GM12872 (cell line): ENCODE data around the gene LRRC1.

Experiments
- CTCF ChIP-seq: IDR thresholded peaks from 3 replicates; pipeline ENCODE4 v1.5.1; 2011; ENCODE audit warnings: low read depth, mild to moderate bottlenecking, low read length, moderate library complexity; ENCODE audit not compliant: insufficient read depth

Gene LRRC1

DNA sequence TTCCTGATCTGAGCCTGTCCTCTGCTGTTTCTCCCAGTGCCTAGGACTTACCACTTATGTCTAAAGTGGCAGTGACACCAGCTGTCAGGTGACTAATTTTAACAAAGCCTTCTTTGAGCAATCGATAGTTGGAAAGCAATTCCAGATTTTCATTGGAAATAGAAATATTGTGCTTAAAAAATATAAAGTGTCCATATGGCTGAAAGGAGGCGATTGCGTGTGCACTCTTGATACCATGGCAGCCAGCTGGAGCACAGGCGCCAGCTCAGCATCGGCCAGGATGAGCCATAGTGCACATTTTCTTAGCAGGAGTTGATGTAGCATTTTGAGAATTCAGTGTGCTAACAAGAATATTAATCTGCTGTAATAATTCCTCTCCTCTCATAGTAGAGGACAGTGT, 70.0 kb downstream of the LRRC1 start:
- TF ChIP-seq CTCF: no peak

- TF ChIP-seq CTCF: no peak
These were observed 71.4 kb downstream of the LRRC1 start for GRCh38 chr6:53866226-53866625.

DNA sequence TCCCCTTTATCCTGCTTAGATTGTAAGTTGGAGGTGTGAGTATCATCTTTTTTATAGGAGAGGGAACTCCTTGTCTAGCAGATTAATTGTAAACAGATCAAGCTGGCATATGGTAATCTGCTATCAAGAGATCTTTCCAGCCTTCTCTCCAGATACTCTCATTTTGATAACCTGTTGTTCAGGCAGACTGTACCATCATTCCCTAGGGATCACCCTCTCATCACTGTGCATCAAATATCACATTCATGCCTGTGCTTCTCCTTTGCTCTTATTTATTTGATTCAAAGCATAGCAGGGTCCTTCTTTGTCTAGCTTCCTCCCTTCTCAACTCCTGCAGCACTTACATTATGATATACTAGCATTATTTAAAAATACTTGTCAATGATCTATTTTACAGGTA, 73.8 kb downstream of the LRRC1 start:
- no peak for TF ChIP-seq CTCF

DNA sequence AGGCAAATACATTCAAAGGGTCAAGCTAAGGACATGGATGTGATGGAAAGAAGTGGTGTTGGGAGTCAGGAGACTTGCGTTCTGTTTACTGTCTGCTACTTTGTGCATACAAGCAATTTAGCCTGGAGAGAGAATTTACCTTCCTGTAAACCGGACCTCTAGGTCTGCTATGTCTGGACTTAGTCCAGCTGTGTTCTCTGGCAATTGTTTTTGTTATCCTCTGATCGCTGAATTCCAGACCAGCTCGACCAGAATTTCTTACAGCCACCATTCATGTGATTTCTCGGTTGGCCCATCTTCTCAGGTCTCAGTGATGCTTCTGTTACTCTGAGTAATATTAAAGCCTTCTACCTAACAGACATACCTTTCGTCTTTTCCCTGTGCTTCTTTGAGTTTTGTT, 75.2 kb downstream of the LRRC1 start:
- TF ChIP-seq CTCF: no peak

- no peak for TF ChIP-seq CTCF
These were observed 79.1 kb downstream of the LRRC1 start for GRCh38 chr6:53873922-53874321.

- TF ChIP-seq CTCF: no peak
These were observed 80.2 kb downstream of the LRRC1 start for GRCh38 chr6:53874964-53875363.

- TF ChIP-seq CTCF: no peak
These were observed 82.3 kb downstream of the LRRC1 start for GRCh38 chr6:53877151-53877550.

- no peak for TF ChIP-seq CTCF
These were observed 84.0 kb downstream of the LRRC1 start for GRCh38 chr6:53878808-53879207.
